Kidney epithelial cell (primary cell): ENCODE results near the gene SAMD4A. TPM values are rescaled to one million over a fixed set of nuclear protein-coding genes. Genes with fewer than 3 reads are reported as not detected.

ENCODE experiments used
- DNase-seq: peaks from one replicate; pipeline ENCODE4 v3.0.0-alpha.2; 2010; ENCODE audit warnings: low read depth
- H3K27me3 ChIP-seq: 2 replicates; pipeline ENCODE4 v1.6.0; 2011; ENCODE audit warnings: low read length; ENCODE audit not compliant: control insufficient read depth, insufficient read depth
- H3K36me3 ChIP-seq: 2 replicates; pipeline ENCODE4 v1.5.1; 2011; ENCODE audit warnings: low read length; ENCODE audit not compliant: control insufficient read depth, insufficient read depth
- H3K4me3 ChIP-seq: 2 replicates; pipeline ENCODE4 v1.5.1; 2011; ENCODE audit warnings: low read depth, mild to moderate bottlenecking, control low read depth, low read length
- total RNA-seq: library from RNA; depleted of rRNA; stranded (reverse); fragments of >200 nt; gene quantifications from 2 replicates; pipeline ENCODE4 v1.2.3, GENCODE V29; 2015
- TF ChIP-seq, protein P1 (sequence below): IDR thresholded peaks from 2 replicates; pipeline ENCODE4 v1.5.1; 2011; ENCODE audit warnings: mild to moderate bottlenecking, moderate library complexity, low read length, control low read depth, inconsistent platforms; ENCODE audit not compliant: insufficient read depth, poor library complexity, severe bottlenecking

The SAMD4A gene
- total RNA-seq, 1 donor from 2014 or later, result 14.5 TPM

- DNase-seq, result no peak
- H3K27me3 ChIP-seq, result no peaks in the 10 kb centered on the region
- TF ChIP-seq, protein P1, sequence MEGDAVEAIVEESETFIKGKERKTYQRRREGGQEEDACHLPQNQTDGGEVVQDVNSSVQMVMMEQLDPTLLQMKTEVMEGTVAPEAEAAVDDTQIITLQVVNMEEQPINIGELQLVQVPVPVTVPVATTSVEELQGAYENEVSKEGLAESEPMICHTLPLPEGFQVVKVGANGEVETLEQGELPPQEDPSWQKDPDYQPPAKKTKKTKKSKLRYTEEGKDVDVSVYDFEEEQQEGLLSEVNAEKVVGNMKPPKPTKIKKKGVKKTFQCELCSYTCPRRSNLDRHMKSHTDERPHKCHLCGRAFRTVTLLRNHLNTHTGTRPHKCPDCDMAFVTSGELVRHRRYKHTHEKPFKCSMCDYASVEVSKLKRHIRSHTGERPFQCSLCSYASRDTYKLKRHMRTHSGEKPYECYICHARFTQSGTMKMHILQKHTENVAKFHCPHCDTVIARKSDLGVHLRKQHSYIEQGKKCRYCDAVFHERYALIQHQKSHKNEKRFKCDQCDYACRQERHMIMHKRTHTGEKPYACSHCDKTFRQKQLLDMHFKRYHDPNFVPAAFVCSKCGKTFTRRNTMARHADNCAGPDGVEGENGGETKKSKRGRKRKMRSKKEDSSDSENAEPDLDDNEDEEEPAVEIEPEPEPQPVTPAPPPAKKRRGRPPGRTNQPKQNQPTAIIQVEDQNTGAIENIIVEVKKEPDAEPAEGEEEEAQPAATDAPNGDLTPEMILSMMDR, result no peak
- H3K4me3 ChIP-seq, result no peak overlapping the region
- H3K36me3 ChIP-seq, result no peaks in the 10 kb centered on the region
These were observed 7.6 kb downstream of the SAMD4A start for GRCh38 chr14:54574528-54574927.

GRCh38 chr14:54577494-54577893, 10.6 kb downstream of the SAMD4A start:
- Histone ChIP-seq H3K36me3 (no peaks in the 10 kb centered on the region), H3K27me3 (no peaks in the 10 kb centered on the region), H3K4me3 (no peak overlapping the region)
- TF ChIP-seq, protein P1, result no peak
- DNase-seq, result no peak

- TF ChIP-seq, protein P1, result no peak
- Histone ChIP-seq H3K27me3 (no peaks in the 10 kb centered on the region), H3K36me3 (no peaks in the 10 kb centered on the region), H3K4me3 (no peak overlapping the region)
- DNase-seq, result no peak
These were observed 11.0 kb downstream of the SAMD4A start for GRCh38 chr14:54577977-54578376.

GRCh38 chr14:54579621-54580020, 12.7 kb downstream of the SAMD4A start:
- DNase-seq, result no peak
- Histone ChIP-seq H3K27me3 (no peaks in the 10 kb centered on the region), H3K4me3 (no peak overlapping the region), H3K36me3 (no peaks in the 10 kb centered on the region)
- TF ChIP-seq, protein P1, result no peak

DNA sequence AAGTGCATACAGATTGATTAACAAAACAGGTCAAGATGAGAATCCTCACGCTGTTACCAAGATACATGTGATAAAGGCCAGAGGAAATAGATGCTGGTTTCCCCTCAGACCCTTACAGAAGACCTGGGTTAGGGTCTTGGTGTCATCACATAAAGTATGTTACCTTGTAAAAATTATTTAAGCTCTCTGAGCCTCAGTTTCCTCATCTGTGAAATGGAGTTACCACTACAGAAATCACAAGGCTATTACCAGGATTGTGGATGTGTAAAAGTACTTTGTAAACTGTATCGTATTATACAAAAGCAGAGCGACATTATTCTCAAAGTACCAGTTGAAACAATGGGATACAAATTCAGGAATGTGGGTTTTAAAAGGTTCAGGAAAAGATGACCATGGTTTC, 14.0 kb downstream of the SAMD4A start:
- Histone ChIP-seq H3K36me3 (no peaks in the 10 kb centered on the region), H3K4me3 (no peak overlapping the region), H3K27me3 (no peaks in the 10 kb centered on the region)
- TF ChIP-seq, protein P1, result no peak
- no peak for DNase-seq

GRCh38 chr14:54582334-54582733, 15.4 kb downstream of the SAMD4A start:
- no peak for DNase-seq
- H3K27me3 ChIP-seq, result no peaks in the 10 kb centered on the region
- no peak overlapping the region for H3K4me3 ChIP-seq
- H3K36me3 ChIP-seq, result no peaks in the 10 kb centered on the region
- TF ChIP-seq, protein P1, result no peak
